ENCODE data around the gene ATOH7. TPM values are rescaled to one million over a fixed set of nuclear protein-coding genes. Genes with fewer than 3 reads are reported as not detected.

ATOH7 gene
- polyA plus RNA-seq, 1 of the 3 experiments (the other 2 are of a cell fraction) = 0.12 TPM

DNA sequence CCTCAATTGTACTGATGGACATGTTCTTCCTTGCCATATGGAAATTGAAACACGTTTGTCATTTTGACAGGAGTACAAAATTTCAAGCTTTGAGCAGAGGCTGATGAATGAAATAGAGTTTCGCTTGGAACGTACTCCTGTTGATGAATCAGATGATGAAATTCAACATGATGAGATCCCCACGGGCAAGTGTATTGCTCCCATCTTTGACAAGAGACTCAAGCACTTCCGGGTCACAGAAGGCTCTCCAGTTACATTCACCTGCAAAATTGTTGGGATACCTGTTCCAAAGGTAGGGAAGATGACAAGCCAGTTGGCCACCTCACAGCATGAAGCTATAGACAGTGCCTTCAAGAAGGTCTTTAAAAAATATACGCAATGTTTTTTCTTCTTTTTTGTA, 43.1 kb downstream of the ATOH7 start:
- CTCF ChIA-PET = interaction anchor here (1.3 to 1.5 kb wide), 4 partner anchors 13 to 24 kb away, joined by 3 to 6 read pairs (median 4); no protein-coding TSS in a partner anchor
- Histone ChIP-seq H3K27me3 (ENCODE audit: insufficient read depth) (no peaks in the 10 kb centered on the region; the same call in 1 of the 2 replicates), H3K9me3 (no peaks in the 10 kb centered on the region), H3K4me3 (ENCODE audit: low read depth in 2 of 2, low read length in 1 of 2) (no peak overlapping the region), H3K4me1 (ENCODE audit: control insufficient read depth in 1 of 2, insufficient read depth in 2 of 2, low read depth in 1 of 2, low read length in 1 of 2) (no peaks in the 10 kb centered on the region), H3K9me2 (no peaks in the 10 kb centered on the region), H3K79me2 (ENCODE audit: insufficient read depth) (no peaks in the 10 kb centered on the region), H3F3A (replicated peaks; ENCODE audit: insufficient read depth) (peaks cover 7% of the 10 kb centered on the region), H3K27ac (ENCODE audit: low read depth in 2 of 2, low read length in 1 of 2) (no peak overlapping the region), H3K4me2 (no peak overlapping the region), H2AFZ (ENCODE audit: low read depth) (no peak overlapping the region), H3K36me3 (replicated peaks in 1 of 2; ENCODE audit: control insufficient read depth in 1 of 2, insufficient read depth in 2 of 2, low read length in 1 of 2) (no peaks in the 10 kb centered on the region), H3K9ac (no peak overlapping the region), H4K20me1 (ENCODE audit: insufficient read depth) (no peaks in the 10 kb centered on the region)
- POLR2A ChIA-PET = no interaction called here
- DNase-seq = no peak
- 63% methylated on average over 6 of the region's 6 CpGs for WGBS (ENCODE audit: low lambda C conversion rate)
- no peak for TF ChIP-seq POLR2AphosphoS5 (IDR thresholded peaks at IDR 0.05; ENCODE audit: low read depth, low read length)
- TF ChIP-seq MEF2A (IDR thresholded peaks at IDR 0.05; ENCODE audit: borderline replicate concordance, low read depth) = no peak
- TF ChIP-seq SMC3 (IDR thresholded peaks at IDR 0.05; ENCODE audit: low read depth, low read length) = no peak
- TF ChIP-seq RFX5 (IDR thresholded peaks at IDR 0.05; ENCODE audit: low read length) = no peak
- TF ChIP-seq TEAD4 (IDR thresholded peaks at IDR 0.05; ENCODE audit: borderline replicate concordance, insufficient read depth) = no peak
- TF ChIP-seq, protein P1, sequence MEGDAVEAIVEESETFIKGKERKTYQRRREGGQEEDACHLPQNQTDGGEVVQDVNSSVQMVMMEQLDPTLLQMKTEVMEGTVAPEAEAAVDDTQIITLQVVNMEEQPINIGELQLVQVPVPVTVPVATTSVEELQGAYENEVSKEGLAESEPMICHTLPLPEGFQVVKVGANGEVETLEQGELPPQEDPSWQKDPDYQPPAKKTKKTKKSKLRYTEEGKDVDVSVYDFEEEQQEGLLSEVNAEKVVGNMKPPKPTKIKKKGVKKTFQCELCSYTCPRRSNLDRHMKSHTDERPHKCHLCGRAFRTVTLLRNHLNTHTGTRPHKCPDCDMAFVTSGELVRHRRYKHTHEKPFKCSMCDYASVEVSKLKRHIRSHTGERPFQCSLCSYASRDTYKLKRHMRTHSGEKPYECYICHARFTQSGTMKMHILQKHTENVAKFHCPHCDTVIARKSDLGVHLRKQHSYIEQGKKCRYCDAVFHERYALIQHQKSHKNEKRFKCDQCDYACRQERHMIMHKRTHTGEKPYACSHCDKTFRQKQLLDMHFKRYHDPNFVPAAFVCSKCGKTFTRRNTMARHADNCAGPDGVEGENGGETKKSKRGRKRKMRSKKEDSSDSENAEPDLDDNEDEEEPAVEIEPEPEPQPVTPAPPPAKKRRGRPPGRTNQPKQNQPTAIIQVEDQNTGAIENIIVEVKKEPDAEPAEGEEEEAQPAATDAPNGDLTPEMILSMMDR (IDR thresholded peaks at IDR 0.05) = no peak
- no peak for TF ChIP-seq NRF1 (IDR thresholded peaks at IDR 0.05; ENCODE audit: low read depth, low read length)
- TF ChIP-seq FOXJ3 (CRISPR knock-in tag; IDR thresholded peaks at IDR 0.05) = no peak
- no peak for TF ChIP-seq YY1 (IDR thresholded peaks at IDR 0.05; ENCODE audit: low read depth)
- TF ChIP-seq, protein P2, sequence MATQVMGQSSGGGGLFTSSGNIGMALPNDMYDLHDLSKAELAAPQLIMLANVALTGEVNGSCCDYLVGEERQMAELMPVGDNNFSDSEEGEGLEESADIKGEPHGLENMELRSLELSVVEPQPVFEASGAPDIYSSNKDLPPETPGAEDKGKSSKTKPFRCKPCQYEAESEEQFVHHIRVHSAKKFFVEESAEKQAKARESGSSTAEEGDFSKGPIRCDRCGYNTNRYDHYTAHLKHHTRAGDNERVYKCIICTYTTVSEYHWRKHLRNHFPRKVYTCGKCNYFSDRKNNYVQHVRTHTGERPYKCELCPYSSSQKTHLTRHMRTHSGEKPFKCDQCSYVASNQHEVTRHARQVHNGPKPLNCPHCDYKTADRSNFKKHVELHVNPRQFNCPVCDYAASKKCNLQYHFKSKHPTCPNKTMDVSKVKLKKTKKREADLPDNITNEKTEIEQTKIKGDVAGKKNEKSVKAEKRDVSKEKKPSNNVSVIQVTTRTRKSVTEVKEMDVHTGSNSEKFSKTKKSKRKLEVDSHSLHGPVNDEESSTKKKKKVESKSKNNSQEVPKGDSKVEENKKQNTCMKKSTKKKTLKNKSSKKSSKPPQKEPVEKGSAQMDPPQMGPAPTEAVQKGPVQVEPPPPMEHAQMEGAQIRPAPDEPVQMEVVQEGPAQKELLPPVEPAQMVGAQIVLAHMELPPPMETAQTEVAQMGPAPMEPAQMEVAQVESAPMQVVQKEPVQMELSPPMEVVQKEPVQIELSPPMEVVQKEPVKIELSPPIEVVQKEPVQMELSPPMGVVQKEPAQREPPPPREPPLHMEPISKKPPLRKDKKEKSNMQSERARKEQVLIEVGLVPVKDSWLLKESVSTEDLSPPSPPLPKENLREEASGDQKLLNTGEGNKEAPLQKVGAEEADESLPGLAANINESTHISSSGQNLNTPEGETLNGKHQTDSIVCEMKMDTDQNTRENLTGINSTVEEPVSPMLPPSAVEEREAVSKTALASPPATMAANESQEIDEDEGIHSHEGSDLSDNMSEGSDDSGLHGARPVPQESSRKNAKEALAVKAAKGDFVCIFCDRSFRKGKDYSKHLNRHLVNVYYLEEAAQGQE (IDR thresholded peaks at IDR 0.05; ENCODE audit: low read depth, low read length) = no peak
- TF ChIP-seq NFIC (IDR thresholded peaks at IDR 0.05; ENCODE audit: borderline replicate concordance) = no peak
- no peak for TF ChIP-seq MAX (IDR thresholded peaks at IDR 0.05; ENCODE audit: low read depth)
- no peak for TF ChIP-seq EZH2phosphoT487 (IDR thresholded peaks at IDR 0.05; ENCODE audit: borderline replicate concordance, low read depth)
- TF ChIP-seq RXRA (IDR thresholded peaks at IDR 0.05; ENCODE audit: borderline replicate concordance, low read depth) = no peak
- TF ChIP-seq EP300 (IDR thresholded peaks at IDR 0.05; ENCODE audit: borderline replicate concordance in 1 of 2, low read depth in 1 of 2, low read length in 1 of 2) = no peak
- no peak for TF ChIP-seq SIN3A (IDR thresholded peaks at IDR 0.05; ENCODE audit: borderline replicate concordance, low read depth, low read length)
- TF ChIP-seq CHD2 (IDR thresholded peaks at IDR 0.05; ENCODE audit: low read length, partially characterized antibody) = no peak

Data from SK-N-SH (cell line).